ENCODE results near the gene CASZ1.

The CASZ1 gene

DNA sequence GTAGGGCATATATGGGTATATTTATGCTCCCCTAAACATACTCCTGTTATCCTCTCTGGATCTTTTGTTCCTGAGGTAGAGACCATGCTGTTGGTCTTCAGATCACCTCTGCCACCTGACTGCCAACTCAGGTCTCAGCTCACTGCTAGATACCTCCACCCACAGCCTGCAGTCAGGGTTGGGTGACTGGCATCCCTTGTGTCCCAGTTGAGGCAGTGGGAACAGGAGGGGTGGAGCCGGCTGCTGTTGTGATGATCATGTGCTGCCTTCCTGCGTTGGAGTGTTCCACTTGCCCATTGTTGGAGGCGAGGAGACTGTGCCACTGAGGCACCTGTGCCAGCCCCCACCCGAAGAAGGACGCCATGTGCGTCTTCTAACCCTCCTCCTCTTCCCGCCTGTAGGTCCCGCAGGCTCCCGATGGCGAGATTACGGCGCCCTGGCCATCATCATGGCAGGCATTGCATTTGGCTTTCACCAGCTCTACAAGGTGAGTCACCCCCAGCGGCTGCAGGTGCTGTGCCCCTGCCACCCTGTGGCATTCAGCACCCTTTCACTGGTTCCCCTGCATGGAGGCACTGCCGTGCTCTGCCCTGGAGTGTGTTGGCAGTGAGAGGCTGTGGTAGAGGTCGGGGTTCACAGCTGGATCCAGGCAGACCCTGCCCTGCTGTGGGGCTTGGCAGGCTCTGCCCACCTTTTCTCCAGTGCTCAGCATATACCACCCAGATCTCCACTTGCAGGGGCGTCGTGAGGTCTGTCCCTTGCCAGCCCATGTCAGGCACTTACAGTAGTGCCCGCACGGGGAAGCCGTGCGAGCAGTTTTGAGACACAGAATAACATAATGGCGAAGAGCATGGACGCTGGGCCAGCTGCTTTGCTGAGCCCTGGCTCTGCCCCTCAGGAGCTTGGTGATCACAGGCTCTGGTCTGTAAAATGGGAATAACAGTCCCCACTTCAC, 178.2 kb downstream of the CASZ1 start:
- no peak for DNase-seq

- no peak for DNase-seq
Observed at GRCh38 chr1:10617318-10617717, 179.1 kb downstream of the CASZ1 start.

GRCh38 chr1:10616696-10617095, 179.8 kb downstream of the CASZ1 start:
- DNase-seq = no peak

- DNase-seq = no peak
Observed at GRCh38 chr1:10615932-10616671, 180.3 kb downstream of the CASZ1 start.

- DNase-seq = no peak
Observed at GRCh38 chr1:10615332-10615731, 181.1 kb downstream of the CASZ1 start.

GRCh38 chr1:10614377-10615225, 181.8 kb downstream of the CASZ1 start:
- no peak for DNase-seq

DNA sequence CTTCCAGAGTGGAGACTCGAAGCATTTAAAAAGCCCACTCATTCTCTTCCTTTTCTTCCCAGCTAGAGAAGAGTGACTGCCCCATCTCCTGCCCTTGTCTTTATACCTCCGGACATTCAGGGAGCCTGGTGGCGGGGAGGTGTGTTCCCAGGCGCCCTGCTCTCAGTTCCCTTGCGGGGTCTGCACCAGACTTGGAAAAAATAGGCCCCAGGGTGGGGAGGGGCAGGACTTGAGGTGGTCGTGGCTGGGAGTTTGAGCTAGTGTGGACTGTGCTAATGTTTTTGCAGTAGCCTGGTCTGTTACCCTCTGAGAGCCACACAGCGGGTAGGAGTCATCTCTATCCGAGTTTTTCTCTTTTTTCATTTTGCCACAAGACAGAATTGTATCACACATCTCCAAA, 182.6 kb downstream of the CASZ1 start:
- DNase-seq = no peak

DNA sequence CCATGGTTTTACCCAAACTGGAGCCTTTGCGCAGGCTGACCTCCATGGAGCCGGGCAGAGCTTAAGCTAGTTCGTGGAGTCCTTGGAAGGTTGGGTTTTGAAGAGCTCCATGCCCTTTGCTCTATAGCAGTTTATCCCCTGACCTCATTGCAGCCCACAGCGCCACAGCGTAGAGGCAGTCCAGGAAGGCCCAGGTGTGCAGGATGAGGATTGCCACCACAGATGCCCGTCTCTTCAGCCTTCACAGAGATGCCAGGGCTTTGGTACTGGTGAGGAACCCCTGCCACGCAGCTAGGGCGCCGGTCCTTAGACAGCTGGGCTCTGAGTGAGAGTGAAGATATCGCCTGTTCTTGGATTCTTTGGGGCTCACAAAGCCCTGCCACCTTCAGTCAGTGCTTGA, 183.1 kb downstream of the CASZ1 start:
- no peak for DNase-seq

GRCh38 chr1:10612436-10613160, 183.8 kb downstream of the CASZ1 start:
- DNase-seq = no peak

DNA sequence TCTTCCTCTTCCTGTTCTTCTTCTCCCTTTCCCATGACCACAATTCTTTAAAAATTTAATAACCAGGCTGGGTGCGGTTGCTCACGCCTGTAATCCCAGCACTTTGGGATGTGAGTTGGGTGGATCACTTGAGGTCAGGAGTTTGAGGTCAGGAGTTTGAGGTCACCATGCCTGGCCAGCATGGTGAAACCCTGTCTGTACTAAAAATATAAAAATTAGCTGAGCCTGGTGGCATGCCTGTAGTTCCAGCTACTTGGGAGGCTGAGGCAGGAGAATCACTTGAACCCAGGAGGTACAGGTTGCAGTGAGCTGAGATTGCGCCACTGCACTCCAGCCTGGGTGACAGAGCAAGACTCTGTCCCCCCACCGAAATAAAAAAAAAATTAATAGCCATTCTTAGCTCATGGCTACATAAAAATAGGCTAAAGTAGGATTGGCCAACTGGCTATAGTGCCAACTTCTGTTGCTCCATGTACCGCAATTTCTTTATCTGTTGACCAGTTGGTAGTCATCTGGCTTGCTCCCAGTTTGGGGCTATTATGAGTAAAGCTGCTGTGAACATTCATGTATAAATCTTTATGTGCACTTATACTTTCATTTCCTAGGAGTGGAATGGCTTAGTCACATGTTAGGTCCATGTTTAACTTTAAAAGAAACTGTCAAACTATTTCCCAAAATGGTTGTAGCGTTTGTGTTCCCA, 185.4 kb downstream of the CASZ1 start:
- no peak for DNase-seq

DNA sequence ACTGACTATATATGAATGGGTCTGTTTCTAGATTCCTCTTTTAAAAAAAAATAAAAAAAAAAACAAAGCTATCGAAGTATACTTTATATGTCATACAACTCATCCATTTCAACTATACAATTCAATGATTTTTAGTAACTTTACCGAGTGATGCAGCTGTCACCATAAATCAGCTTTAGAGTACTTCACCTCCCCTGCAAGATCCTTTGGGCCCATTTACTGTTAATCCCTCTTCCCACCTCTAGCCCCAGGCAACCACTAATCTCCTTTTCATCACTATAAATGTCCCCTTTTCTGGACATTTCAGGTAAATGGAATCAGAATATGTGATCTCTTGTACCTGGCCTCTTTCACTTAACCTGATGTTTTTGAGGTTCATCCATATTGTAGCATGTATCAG, 187.8 kb downstream of the CASZ1 start:
- DNase-seq = no peak

DNA sequence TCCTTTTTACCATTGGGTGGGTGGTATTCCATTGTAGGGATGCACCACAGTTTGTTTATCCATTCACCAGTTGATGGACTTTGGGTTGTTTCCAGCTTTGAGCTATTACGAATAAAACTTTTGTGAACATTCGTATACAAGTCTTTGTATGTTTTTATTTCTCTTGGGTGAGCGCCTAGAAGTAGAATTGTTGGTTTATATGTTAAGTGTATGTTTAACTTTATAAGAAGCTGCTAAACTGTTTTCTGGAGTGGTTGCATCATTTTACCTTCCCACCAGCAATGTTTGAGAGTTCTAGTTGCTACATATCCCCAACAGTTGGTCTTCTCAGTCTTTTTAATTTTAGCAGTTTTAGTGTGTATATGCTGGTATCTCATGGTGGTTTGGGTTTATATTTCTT, 189.2 kb downstream of the CASZ1 start:
- no peak for DNase-seq

- DNase-seq = no peak
Observed at GRCh38 chr1:10606064-10606463, 190.4 kb downstream of the CASZ1 start.

- no peak for DNase-seq
Observed at GRCh38 chr1:10604966-10605365, 191.5 kb downstream of the CASZ1 start.

- DNase-seq = no peak
Observed at GRCh38 chr1:10602936-10603335, 193.5 kb downstream of the CASZ1 start.

DNA sequence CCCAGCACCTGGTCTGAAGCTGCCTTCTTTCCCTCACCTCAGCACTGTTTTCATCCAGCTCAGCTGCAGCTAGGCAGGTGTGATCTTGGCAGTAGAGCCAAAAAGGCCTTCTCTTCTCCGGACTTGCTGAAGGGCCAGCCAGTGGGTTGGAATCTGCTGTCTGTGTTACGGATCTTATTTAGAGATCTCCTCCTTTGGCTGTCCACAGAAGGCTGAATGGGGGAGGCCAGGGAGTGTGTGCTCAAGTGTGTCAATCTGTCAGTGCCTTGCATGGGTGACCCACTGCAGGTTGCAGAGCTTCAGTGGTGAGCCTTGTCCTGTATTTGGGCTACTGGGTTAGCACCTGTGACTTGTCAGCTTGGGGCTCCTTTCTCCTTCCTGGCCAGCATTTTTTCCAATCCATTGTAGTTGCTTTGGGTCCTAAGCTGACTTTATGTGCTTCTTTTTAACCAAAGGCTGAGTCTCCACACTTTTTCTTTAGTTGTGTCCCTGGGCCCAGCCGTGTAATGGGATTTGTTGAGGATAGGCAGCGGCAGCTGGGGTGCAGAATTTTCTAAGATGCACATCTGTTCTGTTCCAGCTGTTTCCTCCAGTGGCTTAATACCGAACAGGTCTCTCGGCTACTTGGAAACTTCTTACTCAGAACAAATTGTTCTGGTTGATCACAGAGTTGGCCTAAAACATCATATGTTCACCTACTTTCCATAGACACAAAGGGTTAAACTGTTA, 194.9 kb downstream of the CASZ1 start:
- no peak for DNase-seq

DNA sequence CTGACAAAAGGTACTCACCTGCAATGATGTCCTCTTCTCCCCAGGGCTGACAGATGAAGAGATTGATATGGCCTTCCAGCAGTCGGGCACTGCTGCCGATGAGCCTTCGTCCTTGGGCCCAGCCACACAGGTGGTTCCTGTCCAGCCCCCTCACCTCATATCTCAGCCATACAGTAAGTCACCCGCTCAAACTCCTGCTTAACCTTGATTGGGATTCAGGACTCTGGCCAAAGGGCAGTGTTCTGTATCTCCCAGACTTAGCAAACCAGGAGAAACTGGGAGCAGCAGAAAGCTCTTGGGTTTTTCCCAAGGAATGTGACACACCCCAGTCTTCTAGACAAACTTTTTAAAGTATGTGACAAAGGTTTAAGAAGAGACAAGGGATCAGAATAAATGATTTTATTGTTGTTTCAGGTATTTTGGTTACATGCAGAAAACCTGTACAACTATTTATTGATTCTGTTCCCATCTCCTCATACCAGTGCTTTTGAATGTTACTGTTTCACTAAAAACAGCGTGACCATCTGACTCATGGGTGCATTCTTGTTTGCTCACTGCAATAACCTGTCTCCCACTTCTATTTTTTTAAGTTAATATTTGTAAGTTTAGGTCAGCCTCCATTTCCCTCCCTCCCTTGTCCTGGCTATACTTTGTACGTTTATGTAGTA, 197.1 kb downstream of the CASZ1 start:
- DNase-seq = no peak

- DNase-seq = no peak
Observed at GRCh38 chr1:10598389-10598702, 198.1 kb downstream of the CASZ1 start.

DNA sequence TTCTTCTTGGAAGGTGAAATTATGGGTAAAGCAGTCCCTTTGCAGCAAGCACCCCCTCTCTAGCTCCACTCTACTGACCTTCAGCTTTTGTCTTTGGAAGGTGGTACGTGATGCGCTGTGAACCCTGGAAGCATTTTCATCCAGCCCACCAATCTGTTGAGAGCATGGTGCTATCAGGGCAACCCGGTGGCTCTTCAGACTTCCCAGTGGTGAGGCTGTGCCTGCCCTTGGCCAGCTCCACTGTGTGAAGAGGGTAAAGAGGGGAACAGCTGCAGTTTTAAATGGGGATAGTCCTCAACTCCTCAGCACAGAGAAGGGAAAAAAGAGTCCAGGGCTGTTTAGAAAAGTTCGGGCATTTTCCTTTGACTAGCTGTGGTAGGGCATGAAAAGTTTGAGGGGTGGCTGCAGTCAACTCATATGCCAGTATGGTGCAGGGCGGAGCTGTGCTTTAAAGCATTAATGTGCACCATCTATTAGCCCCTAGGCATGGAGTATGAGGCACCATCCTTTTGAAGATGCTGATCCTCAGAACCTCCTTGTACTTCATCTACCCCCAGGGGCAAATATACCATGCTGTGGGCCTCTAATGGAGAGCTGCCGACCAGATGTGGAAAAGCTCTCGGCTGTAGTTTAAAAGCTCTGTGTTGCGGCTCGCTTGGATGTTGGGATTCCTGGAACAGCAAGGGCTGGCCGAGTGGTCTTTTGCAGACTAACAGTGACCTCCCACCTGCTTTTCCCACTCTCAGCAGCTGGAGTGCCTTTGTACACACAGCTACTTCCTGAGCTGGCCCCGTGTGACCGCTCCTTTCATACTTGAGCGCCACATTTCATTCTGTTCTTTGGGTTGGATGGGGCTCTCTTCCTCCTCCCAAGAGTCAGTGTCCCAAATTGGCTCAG, 198.7 kb downstream of the CASZ1 start:
- no peak for DNase-seq

DNA sequence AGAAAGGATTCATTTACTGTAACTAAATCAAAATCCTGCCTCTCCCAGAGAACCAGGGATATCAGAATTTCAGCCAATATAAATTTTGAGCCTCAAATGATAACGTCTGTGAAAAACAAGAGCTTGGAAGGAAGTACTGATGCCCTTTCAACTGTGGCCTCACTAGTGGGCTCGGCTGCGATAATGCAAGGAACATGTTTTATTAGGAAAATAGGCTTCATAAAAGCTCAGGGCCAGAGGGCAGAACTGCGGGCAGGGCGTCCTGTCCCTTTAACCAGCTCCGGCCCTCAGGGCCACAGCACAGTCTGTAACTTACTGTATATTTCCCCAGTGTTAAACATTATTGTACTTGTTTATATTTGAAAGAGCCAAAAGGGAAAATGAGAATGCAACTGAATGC, 199.7 kb downstream of the CASZ1 start:
- DNase-seq = no peak
